Natural killer cell (primary cell): Measurements from ENCODE around the gene GRID1. TPM values are rescaled to one million over a fixed set of nuclear protein-coding genes. Genes with fewer than 3 reads are reported as not detected.

ENCODE experiments used
- ATAC-seq, 3 donors: fragments of 150-1000 bp in 2 of 3; fragments of 200-7000 bp in 1 of 3; cut with Tn5 transposase; 1 replicate in 1 of 3; 2 replicates in 2 of 3; pipeline ENCODE4 v1.10.0; 2021; ENCODE audit warnings: mild to moderate bottlenecking in 2 of 3, moderate library complexity in 2 of 3
- DNase-seq, 2 donors: peaks; one replicate each; pipeline versions ENCODE4 v3.0.0 to v3.0.0-alpha.2; 2013 to 2021; ENCODE audit warnings: mixed read lengths in 1 of 2
- H3K27ac ChIP-seq: one replicate; pipeline ENCODE4 v1.5.1; 2013; ENCODE audit warnings: mild to moderate bottlenecking, low read length
- H3K27me3 ChIP-seq: one replicate; pipeline ENCODE4 v1.6.1; 2013; ENCODE audit warnings: low read length; ENCODE audit not compliant: control insufficient read depth, insufficient read depth
- H3K36me3 ChIP-seq: one replicate; pipeline ENCODE4 v1.6.1; 2013; ENCODE audit warnings: low read length; ENCODE audit not compliant: control insufficient read depth, insufficient read depth
- H3K4me1 ChIP-seq: one replicate; pipeline ENCODE4 v1.6.1; 2013; ENCODE audit warnings: low read length; ENCODE audit not compliant: control insufficient read depth, insufficient read depth
- H3K4me3 ChIP-seq: one replicate; pipeline ENCODE4 v1.5.1; 2013; ENCODE audit warnings: low read length
- H3K9me3 ChIP-seq: one replicate; pipeline ENCODE4 v1.6.1; 2013; ENCODE audit warnings: low read length; ENCODE audit not compliant: control insufficient read depth, insufficient read depth
- H3K27ac Mint-ChIP-seq, 2 donors: one replicate each; pipeline ENCODE4 v1.8.0; 2022; ENCODE audit warnings: mild to moderate bottlenecking in 2 of 2, mixed read lengths in 2 of 2, moderate library complexity in 1 of 2
- H3K27me3 Mint-ChIP-seq, 2 donors: one replicate each; pipeline ENCODE4 v1.8.0; 2022; ENCODE audit warnings: low read depth in 2 of 2, mixed read lengths in 2 of 2
- H3K36me3 Mint-ChIP-seq: one replicate; pipeline ENCODE4 v1.8.0; 2022; ENCODE audit warnings: mixed read lengths
- H3K4me1 Mint-ChIP-seq, 2 donors: one replicate each; pipeline ENCODE4 v1.8.0; 2022; ENCODE audit warnings: mixed read lengths in 2 of 2
- H3K4me3 Mint-ChIP-seq: one replicate; pipeline ENCODE4 v1.8.0; 2022; ENCODE audit warnings: mild to moderate bottlenecking, moderate library complexity, mixed read lengths
- H3K9me3 Mint-ChIP-seq, 2 donors: one replicate each; pipeline ENCODE4 v1.8.0; 2022; ENCODE audit warnings: mixed read lengths in 2 of 2
- WGBS: methylation state at CpG from one replicate; pipeline ENCODE4 v1.1.7; 2013; ENCODE audit warnings: missing lambda C conversion rate; ENCODE audit not compliant: insufficient coverage; 5-methylcytosine and 5-hydroxymethylcytosine counted together
- intact Hi-C: fragments of 100-400 bp; cut with micrococcal nuclease; formaldehyde crosslinking; loops from one replicate; pipeline ENCODE4 v1.14.2; 2022
- total RNA-seq, 4 donors: library from RNA; stranded (reverse); fragments of 120-200 nt in 1 of 4; gene quantifications; one replicate each; pipeline versions ENCODE4 v1.2.3 to v1.2.4, GENCODE V29; 2013 to 2022
- TF ChIP-seq, protein P1 (sequence below): fragments of 200-600 bp; IDR thresholded peaks from one replicate; pipeline ENCODE4 v1.8.0; 2022; ENCODE audit warnings: antibody characterized with exemption

The GRID1 gene
- total RNA-seq, 3 donors from 2014 or later (not counting 1 experiment from before 2014, with no cell fraction given): not detected

- no peak overlapping the region for H3K27ac Mint-ChIP-seq
- H3K4me1 Mint-ChIP-seq: peaks cover 9 to 15% of the 10 kb centered on the region in 2 donors
- H3K4me3 Mint-ChIP-seq: no peak overlapping the region
- intact Hi-C loops: no loop called here
- Histone ChIP-seq H3K4me3 (no peak overlapping the region), H3K4me1 (peaks cover 29% of the 10 kb centered on the region), H3K36me3 (no peaks in the 10 kb centered on the region), H3K9me3 (no peaks in the 10 kb centered on the region), H3K27ac (no peak overlapping the region), H3K27me3 (no peaks in the 10 kb centered on the region)
- TF ChIP-seq, protein P1, sequence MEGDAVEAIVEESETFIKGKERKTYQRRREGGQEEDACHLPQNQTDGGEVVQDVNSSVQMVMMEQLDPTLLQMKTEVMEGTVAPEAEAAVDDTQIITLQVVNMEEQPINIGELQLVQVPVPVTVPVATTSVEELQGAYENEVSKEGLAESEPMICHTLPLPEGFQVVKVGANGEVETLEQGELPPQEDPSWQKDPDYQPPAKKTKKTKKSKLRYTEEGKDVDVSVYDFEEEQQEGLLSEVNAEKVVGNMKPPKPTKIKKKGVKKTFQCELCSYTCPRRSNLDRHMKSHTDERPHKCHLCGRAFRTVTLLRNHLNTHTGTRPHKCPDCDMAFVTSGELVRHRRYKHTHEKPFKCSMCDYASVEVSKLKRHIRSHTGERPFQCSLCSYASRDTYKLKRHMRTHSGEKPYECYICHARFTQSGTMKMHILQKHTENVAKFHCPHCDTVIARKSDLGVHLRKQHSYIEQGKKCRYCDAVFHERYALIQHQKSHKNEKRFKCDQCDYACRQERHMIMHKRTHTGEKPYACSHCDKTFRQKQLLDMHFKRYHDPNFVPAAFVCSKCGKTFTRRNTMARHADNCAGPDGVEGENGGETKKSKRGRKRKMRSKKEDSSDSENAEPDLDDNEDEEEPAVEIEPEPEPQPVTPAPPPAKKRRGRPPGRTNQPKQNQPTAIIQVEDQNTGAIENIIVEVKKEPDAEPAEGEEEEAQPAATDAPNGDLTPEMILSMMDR: no peak
- H3K36me3 Mint-ChIP-seq: no peaks in the 10 kb centered on the region
- no peaks in the 10 kb centered on the region for H3K9me3 Mint-ChIP-seq
- ATAC-seq: peak in 2 of 3 donors; percentile 44 to 50
- WGBS: 68% methylated on average over 8 of the region's 9 CpGs
- peaks cover 3 to 6% of the 10 kb centered on the region in 2 donors for H3K27me3 Mint-ChIP-seq
- no peak for DNase-seq
These were observed 11.6 kb downstream of the GRID1 start for GRCh38 chr10:86354761-86355540.

DNA sequence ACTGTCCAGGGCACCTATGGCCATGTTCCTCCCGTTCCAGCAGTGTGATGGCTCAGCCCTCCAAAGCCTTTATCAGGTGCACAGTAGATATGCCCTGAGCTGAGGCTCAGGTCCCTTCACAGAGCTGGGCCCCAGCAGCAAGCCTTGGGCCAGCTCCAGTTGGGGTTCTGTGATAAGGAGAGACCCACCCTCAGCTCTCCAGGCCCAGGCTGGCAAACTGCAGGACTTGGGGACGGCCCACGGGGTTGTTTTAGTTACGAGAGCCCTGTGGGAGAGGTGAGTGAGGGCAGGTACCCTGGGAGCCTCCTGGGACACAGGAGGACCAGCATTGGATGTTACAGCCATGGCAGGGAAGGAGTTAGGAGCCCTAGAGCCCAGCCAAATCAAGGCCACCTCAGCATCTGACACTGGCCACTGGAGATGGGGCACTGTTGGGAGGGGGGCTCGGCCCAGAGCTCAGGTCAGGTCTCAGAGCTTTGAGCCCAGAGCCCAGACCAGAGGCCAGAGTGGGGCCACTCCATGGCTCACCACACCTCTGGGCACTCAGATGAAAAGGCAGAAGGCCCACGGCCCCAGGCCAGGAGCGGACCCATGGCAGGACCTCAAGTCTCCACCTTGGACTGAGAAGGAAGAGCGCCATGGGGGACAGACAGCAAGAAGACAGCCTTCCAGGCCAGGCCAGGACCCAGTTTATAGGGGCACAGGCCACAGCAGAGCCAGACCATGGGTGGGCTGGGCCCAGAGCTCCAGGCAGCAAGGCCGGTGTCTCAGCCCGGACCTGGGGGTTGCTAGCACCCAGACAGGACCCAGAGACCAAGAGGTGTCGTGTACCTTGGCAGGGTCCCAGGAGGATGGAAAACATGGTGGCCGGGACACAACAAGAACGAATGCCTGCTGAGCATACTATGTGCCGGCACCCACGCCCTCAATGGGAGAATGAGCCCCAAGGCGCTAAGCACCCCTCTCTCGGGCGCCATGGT, 12.8 kb downstream of the GRID1 start:
- Histone ChIP-seq H3K4me3 (no peak overlapping the region), H3K27ac (no peak overlapping the region), H3K9me3 (no peaks in the 10 kb centered on the region), H3K4me1 (peaks cover 29% of the 10 kb centered on the region), H3K36me3 (no peaks in the 10 kb centered on the region), H3K27me3 (no peaks in the 10 kb centered on the region)
- Mint-ChIP-seq H3K9me3 (no peaks in the 10 kb centered on the region), H3K4me1 (peaks cover 9 to 15% of the 10 kb centered on the region in 2 donors), H3K27me3 (peaks cover under 1 to 5% of the 10 kb centered on the region in 2 donors), H3K27ac (no peak overlapping the region), H3K4me3 (no peak overlapping the region), H3K36me3 (no peaks in the 10 kb centered on the region)
- no peak for ATAC-seq
- WGBS: 90% methylated on average over 18 of the region's 18 CpGs
- TF ChIP-seq, protein P1: no peak
- intact Hi-C loops: no loop called here
- DNase-seq: no peak

GRCh38 chr10:86350897-86351296, 15.7 kb downstream of the GRID1 start:
- DNase-seq: no peak
- TF ChIP-seq, protein P1: no peak
- intact Hi-C loops: no loop called here
- Mint-ChIP-seq H3K9me3 (no peaks in the 10 kb centered on the region), H3K27ac (no peak overlapping the region), H3K36me3 (no peaks in the 10 kb centered on the region), H3K4me1 (peaks cover 9% of the 10 kb centered on the region in 2 donors), H3K4me3 (no peak overlapping the region), H3K27me3 (peaks cover 0 to 5% of the 10 kb centered on the region in 2 donors)
- ATAC-seq: no peak
- Histone ChIP-seq H3K27ac (no peak overlapping the region), H3K4me1 (peaks cover 17% of the 10 kb centered on the region), H3K9me3 (no peaks in the 10 kb centered on the region), H3K36me3 (no peaks in the 10 kb centered on the region), H3K4me3 (no peak overlapping the region), H3K27me3 (no peaks in the 10 kb centered on the region)
- WGBS: 91% methylated on average over 6 of the region's 6 CpGs
